Activated CD8-positive, alpha-beta memory T cell treated with anti-CD3 and anti-CD28 coated beads, Interleukin-2, amount 50 U/mL, for 1 hour (primary cell): Measurements from ENCODE around the gene RNF43.

Source experiments
- DNase-seq: peaks from one replicate; pipeline ENCODE4 v3.0.0-alpha.2; 2020; ENCODE audit errors: extremely low read depth

The RNF43 gene

DNA sequence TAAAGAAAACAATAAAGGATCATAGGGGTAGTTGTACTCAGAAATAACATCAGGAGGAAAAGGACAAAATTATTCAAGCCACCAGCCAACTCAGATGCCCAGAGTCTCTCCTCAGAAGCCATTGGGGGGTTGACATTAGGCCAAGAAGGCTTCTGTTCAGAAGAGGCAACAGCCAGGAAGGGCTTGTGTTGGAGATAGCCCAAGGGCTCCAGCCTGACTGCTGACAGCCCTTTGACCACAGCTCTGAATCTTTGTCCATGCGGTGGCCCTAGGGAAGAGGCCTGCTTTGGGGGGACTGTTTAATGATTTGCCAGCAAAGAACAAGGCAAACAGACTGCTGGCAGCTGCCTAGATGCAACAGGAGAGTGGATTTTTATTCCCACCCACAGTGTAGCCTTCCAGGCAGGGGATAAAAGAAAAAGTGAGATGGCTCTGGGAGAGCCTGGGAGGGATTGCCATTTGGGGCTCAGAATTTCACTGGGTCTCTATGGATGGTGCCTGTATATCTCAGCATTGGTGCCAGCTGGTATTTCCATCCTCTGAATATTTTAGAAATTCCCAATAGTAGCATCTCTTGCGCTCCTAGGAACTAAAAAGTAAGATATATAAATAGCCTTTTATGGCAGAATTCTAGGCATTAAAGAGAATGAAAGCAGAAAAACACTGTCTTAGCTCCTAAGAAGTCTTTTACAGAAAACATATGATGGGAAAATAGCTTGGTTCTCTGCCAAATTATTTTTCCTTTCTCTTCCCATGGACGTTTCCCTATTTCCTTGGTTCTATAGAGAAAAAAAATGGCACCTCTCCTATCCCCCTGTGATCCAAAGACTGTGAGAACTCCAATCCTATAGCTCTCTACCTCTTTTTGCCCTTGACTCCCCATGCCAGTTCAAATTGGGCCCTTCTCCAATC lies 36.0 kb downstream of the RNF43 start:
- no peak for DNase-seq

DNA sequence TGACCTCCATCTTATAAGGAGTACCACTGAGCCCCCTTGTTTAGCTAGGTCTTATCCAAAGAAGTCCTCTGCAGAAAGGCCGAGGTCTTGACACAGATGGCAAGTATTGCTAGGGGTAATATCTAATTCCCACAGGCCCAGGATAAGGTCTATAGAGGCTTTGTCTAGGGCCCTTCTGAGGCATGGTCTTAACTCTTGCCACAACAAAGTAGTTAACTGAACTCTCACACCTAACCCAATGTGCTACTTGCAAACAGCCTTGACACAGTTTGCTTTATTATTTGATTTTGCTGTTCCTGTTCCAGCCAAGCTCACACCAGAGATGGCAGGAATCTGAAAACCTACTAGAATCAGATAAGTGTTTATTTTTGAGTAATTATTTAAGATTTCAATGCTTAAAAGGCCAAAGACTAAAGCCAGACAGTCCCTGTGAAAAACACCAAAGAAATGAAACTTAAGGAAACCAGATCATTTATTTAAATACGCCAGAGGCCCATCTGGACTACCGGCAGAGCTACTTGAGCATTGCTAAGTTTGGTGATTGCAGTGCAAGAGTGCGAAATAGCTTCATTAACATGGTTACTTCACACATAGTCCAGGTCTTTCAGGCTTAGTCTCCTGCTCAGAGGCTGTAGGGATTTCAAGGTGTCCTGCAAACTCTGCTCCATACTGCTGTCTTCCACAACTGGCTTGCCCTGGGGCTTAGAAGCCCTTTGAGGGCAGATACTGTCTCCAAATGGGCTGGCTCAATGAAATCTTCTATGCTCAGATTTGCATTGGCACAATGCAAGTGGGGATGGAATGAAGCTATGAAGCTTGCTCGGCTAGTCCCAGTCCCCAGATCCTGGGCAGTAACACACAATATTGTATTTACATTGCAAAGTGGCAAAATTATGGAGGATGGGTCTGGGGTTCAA lies 36.9 kb downstream of the RNF43 start:
- DNase-seq, result no peak

DNA sequence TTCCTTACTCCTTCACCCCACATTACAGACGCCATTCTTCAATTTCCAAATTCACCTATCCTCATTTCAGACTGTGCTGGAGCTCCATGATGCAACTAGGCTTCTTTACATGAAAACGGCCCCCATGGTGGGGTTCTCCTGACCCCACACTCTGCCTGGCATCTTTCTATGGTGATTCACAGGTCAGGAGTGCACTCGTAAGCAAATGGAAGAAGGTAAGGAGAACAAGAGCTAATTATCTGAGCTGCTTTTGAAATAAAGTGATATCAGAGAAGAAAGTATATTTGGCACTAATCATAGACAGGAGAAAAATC lies 37.9 kb downstream of the RNF43 start:
- no peak for DNase-seq

GRCh38 chr17:58378733-58379510 lies 38.4 kb downstream of the RNF43 start:
- no peak for DNase-seq

- no peak for DNase-seq
Measured at GRCh38 chr17:58377661-58378060, 39.7 kb downstream of the RNF43 start.

- no peak for DNase-seq
Measured at GRCh38 chr17:58377093-58377601, 40.2 kb downstream of the RNF43 start.

- DNase-seq, result no peak
Measured at GRCh38 chr17:58376472-58377000, 40.8 kb downstream of the RNF43 start.

DNA sequence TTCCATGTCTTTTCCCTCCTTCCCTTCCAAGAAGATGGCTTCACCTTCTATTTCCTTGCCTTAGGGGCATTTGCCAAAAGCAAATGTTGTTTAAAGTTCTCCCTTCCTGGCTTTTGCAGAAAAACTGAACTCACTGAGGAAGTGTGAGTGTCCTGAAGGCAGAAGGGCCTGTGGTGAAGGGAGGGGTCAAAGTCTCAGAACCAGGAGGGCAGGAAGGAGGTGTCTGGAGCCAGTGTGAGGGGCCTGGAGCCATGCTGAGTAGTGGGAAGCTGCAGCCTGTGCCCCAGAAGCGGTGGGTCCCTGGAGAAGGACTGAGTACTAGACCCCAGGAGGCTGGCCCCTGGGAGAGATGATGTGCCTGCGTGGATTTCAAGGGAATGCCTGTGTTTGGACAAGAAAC lies 41.5 kb downstream of the RNF43 start:
- no peak for DNase-seq

- no peak for DNase-seq
Measured at GRCh38 chr17:58375256-58375655, 42.1 kb downstream of the RNF43 start.

GRCh38 chr17:58373923-58374322 lies 43.4 kb downstream of the RNF43 start:
- no peak for DNase-seq

DNA sequence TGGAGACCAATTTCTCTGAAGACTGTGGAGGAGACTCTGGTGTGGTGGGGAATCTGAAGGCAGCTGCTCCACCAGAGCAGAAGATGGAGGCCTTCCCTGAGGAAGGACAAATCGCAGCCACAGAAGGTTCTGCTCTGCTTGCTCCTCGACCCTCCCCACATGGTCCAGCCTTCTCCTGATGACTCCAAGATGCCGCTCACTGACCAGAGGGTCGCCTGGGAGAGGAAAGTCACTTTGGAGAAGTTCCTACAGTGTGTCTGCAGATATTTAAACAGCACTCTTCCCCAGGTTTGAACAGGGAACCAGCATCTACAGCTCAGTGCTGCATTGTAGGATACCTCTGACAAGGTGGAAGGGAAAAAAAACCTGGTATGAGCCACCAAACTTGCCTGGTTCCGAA lies 44.3 kb downstream of the RNF43 start:
- DNase-seq, result no peak

DNA sequence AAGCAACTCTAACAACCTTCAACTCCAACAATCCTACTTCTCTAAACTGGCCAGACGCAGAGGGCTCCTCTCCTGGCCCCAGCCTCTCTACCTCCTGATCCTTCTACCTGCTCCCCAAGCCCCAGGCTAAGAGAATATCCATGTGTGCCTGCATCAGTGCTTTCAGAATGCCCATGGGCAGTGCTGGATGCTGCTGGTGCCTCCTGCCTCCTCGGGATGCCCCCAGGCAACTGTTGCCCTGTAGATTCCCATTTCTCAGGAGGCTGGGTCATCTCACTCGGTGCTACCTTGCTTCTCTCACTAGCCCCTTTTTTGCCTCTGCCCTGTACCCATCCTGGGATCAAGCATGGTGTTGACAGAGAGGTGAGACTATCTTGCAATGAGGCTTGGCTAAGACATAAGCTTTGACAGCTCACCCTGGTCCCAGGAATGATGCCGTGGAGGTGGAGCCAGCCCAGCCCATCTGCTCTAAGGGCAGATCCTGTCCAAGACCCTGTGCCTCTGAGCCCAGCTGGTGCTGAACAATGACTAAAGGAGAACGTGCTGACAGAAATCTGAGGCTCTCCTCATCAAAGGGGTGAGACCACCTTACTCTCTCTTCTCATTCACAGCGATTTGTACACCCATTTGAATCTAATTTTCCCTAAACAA lies 45.9 kb downstream of the RNF43 start:
- DNase-seq, result no peak

DNA sequence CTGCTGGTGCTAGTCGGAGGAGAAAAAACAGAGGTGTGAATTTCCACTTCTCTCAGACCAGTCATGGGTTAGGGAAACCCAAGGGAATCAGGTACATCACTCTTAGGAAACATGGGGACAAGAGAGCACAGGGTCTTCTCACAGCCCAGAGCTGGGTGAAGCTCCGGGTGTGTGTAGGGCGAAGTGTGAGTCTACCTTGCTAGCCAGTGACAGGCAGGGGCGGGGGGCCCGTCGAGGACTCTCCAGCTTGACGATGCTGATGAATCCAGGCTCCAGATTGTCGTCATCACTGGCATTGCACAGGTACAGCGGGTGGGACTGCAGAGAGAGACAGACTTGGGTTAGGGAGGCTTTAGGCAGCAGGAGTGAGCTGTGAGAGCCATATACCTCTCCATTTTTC lies 46.6 kb downstream of the RNF43 start:
- DNase-seq, result no peak

- no peak for DNase-seq
Measured at GRCh38 chr17:58370309-58370708, 47.0 kb downstream of the RNF43 start.

GRCh38 chr17:58369214-58370031 lies 47.9 kb downstream of the RNF43 start:
- no peak for DNase-seq

GRCh38 chr17:58368860-58369213 lies 48.5 kb downstream of the RNF43 start:
- DNase-seq, result no peak
